Suppressor macrophage (primary cell): ENCODE results near the gene PLCH1.

Experiments
- DNase-seq, 4 experiments: peaks; one replicate each; pipeline ENCODE4 v3.0.0-alpha.2; 2020 to 2022
- total RNA-seq, 17 experiments: gene quantifications; one replicate each; lab custom pipeline; 2026; ENCODE audit warnings: mixed read lengths in 6 of 17, inconsistent platforms in 3 of 17; lab: John Stamatoyannopoulos, UW

Gene PLCH1
- total RNA-seq, result 0 to 2.6 (median 0) reads per million in 17 experiments

DNA sequence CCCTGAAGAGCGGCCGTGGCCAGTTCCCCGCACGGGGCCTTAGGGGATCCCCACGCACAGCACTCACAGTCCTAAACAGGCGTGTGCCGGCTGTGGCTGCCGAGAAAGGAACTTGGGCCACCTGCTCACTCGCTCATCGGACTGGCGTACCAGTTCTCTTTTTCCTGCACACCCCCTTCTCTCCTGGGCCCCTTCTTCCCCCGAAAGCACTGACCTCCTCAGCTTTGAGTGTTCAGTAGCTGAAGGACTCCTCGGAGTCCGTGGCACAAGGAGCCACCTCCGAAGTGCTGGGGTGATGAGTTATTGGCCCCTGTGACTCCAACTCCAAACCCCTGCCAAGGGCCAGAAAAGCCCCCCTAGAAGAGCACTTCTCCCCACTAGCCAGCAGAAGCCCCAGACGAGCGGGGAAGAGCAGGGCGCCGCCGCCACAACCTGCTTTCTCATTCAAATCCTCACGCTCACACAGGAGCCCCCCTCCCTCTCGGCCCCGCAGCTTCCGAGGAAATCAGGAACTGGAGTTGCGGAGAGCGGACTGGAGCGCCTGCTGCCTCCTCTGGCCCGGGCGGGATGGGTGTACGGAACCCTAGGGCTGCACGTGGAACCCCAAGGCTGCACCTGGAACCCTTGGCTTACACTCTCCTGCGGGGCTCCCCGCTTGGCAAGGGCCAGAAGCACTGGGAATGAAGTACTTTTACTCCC, at the start of gene PLCH1:
Gene PLCH1 (minus strand): TSS at position 446 of the 699 bp plus-strand sequence. CDS start 40,847 bp downstream, outside the sequence.
- peak; percentile 53 to 67 (median 60) for DNase-seq

DNA sequence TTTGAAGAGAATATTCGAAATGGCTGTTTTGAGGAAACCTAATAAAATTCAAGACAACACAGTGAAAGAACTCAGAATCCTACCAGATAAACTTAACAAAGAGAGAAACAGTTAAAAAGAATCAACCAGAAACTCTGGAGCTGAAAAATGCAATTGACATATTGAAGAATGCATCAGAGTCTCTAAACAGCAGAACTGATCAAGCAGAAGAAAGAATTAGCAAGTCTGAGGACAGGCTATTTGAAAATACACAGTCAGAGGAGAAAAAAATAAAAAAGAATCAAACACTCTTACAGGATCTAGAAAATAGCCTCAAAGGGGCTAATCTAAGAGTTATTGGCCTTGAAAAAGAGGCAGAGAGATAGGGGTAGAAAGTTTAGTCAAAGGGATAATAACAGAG, 47.7 kb upstream of the PLCH1 start:
- DNase-seq, result no peak

GRCh38 chr3:155791190-155791589, 46.3 kb upstream of the PLCH1 start:
- peak in 3 of 4 experiments; percentile 5 to 27 (median 10) for DNase-seq

DNA sequence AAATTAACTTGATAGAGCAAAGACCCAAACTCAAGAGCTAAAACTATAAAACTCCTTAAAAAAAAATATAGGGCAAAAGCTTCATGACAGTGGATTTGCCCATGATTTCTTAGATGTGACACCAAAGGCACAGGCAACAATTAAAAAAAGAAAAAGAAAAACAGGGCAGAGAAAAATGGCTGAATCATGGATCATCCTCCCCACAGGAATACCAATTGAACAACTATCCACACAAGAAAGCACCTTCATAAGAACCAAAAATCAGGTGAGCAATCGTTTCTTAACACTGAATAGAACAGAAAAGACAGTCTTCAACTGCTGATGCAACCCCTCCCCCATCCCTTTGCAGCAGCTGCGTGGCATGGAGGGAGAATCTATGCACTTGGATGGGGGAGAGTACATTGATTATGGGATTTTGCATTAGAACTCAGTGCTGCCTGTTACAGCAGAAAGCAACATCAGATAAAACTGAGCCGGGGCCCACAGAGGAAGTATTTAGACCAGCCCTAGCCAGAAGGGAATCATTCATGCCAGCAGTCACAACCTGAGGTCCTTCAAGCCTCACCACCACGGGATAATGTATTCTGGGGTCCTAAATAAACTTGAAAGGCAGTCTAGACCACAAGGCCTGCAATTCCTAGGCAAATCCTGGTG, 45.5 kb upstream of the PLCH1 start:
- DNase-seq, result no peak

DNA sequence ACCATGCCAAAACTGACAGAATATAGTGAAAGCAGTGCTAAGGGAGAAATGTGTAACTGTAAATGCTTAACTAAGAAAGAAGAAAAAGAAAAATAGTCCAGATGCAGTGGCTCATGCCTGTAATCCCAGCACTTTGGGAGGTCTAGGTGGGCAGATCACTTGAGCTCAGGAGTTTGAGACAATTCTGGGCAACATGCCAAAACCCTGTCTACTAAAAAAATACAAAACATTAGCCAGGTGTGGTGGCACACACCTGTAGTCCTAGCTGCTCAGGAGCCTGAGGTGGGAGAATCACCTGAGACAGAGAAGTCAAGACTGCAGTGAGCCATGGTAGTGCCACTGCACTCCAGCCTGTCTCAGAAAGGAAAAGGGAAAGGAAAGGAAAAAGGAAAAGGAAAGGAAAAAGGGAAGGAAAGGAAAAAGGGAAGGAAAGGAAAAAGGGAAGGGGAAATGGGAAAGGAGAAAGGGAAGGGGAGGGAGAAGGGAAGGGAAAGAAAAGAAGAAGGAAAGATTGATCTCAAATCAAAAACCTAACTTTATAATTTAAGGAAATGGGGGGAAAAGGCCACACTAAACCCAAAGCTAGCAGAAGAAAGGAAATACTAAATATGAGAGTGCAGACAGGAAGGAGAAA, 40.9 kb upstream of the PLCH1 start:
- no peak for DNase-seq

DNA sequence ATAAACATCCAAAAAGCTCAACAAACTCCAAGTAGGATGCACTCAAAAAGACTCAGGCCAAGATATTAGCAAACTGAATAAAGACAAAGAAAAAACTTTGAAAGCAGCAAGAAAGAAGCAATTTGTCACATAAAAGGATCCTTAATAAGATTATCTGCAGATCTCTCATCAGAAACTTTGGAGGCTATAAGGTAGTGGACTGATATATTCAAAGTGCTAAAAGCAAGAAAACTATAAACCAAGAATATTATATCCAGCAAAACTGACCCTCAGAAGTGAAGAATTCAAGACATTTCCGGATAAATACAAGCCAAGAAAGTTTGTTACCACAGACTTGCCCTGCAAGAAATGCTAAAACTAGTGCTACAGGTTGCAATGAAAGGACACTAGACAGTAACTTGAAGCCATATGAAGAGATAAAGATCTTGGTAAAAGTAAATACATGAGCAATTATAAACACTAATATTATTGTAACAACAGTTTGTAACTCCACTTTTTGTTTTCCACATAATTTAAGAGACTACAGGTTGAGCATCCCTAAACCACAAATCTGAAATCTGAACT, 37.6 kb upstream of the PLCH1 start:
- DNase-seq, result no peak

GRCh38 chr3:155780291-155780690, 35.4 kb upstream of the PLCH1 start:
- DNase-seq, result no peak

DNA sequence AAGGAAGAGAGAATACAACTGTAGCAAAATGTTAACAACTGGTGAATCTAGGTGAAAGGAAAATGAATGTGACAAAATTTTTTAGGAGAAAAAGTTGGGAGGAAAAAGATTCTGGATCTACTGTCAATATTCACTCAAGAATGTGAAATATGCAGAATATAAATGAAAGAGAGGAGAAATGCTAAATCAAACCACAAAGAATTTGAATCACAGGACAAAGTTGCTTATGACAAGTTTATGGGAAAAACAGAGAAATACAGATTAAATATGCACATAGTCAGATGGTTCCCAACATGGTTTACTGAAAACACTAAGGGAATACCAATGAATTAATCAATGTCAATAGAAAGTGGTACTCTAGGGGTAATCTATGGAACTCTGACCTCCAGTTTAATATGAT, 33.6 kb upstream of the PLCH1 start:
- DNase-seq, result no peak

- DNase-seq, result no peak
These were observed 27.9 kb upstream of the PLCH1 start for GRCh38 chr3:155772801-155773200.

DNA sequence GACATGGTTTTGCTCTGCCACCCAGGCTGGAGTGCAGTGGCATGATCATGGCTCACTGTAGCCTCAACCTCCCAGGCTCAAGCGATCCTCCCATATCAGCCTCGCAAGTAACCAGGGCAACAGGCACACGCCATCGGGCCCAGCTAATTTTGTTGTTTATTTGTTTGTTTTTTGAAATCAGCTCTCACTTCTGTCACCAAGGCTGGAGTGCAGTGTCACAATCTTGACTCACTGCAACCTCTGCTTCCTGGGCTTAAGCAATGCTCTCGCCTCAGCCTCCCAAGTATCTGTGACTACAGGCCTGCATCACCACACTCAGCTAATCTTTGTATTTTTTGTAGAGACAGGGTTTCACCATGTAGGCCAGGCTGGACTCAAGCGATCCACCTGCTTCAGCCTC, 26.3 kb upstream of the PLCH1 start:
- DNase-seq, result peak in 3 of 4 experiments; percentile 10 to 30 (median 25)

- no peak for DNase-seq
These were observed 21.3 kb upstream of the PLCH1 start for GRCh38 chr3:155766206-155766605.

DNA sequence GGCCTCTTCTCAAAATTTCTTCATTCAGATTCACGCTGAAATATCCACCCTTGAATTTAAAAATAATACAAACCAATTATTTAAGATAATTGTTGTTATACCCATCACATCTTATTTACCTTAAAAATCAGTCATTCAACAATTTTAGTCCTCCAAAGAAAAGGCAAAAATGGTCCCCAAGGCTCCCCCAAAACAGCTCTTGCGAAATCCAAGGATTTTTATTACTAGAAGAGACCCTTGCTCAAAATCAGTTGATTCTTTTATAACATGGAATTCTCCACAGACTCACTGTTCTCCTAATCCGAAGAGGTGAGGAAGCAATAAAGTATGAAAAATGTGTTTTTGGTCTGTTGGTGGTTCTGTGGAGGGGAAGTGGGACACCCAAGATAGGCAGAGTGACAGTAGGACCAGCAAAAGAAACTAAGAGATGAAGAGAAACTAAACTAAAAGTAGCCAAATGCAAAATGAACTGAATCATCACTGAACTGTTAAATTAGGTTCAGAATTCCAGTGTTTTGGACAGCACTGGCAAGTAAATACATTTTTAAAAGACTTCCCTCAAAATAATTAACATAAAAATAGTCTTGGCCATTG, 19.1 kb upstream of the PLCH1 start:
- no peak for DNase-seq

- no peak for DNase-seq
These were observed 15.8 kb upstream of the PLCH1 start for GRCh38 chr3:155760653-155761052.

DNA sequence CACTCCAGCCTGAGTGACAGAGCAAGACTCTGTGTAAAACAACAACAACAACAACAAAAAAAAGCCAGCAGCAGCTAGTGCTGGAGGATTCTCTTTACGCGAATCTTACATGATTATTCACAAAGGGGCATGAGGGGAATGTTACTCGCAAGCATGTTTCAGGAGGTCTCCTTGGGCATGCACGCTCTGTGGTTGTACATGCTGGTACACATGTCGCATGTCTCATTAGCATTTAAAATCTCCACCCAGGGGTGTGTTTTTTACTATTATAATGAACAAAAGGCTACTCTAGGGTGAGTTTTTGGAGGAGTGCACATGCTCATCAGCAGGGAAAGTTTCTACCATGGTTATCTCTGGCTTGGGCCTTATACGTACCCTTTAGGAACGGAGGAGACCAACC, 12.7 kb upstream of the PLCH1 start:
- no peak for DNase-seq

DNA sequence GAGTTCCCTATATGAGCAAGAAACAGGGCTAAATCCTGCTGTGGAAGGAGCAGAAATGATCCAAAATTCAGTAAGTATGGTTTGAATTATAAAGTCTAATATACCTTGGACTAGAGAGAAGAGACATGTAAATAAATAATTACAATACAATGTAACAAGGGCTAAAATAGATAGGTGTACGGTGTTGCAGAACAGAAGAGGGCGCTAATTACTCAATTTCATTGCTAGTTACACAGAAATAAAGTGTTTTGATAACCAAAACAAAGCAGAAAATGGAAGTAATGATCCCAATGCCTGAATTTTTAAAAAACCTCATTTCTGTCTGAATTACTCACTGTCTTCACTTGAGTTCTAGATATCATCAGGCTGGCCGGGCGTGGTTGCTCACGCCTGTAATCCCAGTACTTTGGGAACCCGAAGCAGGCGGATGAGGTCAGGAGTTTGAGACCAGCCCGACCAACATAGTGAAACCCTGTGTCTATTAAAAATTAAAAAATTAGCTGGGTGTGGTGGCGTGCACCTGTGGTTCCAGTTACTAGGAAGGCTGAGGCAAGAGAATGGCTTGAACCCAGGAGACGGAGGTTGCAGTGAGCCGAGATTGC, 8.3 kb upstream of the PLCH1 start:
- DNase-seq, result peak in 2 of 4 experiments; percentile 57 to 68

- no peak for DNase-seq
These were observed 3.9 kb upstream of the PLCH1 start for GRCh38 chr3:155748611-155749365.

- DNase-seq, result no peak
These were observed 3.0 kb upstream of the PLCH1 start for GRCh38 chr3:155747946-155748290.

GRCh38 chr3:155747286-155747945, 2.5 kb upstream of the PLCH1 start:
- DNase-seq, result no peak

DNA sequence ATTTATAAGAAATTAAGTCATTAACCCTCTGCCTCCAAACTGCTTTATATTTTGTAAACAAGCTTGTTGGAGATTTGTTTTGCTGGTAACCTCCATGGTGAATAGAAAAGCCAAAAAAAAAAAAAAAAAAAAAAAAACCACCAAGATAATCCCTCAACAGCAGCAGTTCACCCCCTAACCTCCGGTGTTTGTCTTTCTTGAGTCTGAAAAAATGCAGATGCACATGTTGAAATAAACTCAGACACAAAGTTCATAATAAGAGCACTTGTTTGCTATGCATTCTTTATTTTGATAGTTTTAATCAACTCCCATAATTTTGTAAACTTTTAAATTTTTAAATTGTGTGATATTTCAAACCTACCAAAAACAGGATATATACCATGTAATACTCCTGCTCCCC, 1.8 kb upstream of the PLCH1 start:
- DNase-seq, result no peak

DNA sequence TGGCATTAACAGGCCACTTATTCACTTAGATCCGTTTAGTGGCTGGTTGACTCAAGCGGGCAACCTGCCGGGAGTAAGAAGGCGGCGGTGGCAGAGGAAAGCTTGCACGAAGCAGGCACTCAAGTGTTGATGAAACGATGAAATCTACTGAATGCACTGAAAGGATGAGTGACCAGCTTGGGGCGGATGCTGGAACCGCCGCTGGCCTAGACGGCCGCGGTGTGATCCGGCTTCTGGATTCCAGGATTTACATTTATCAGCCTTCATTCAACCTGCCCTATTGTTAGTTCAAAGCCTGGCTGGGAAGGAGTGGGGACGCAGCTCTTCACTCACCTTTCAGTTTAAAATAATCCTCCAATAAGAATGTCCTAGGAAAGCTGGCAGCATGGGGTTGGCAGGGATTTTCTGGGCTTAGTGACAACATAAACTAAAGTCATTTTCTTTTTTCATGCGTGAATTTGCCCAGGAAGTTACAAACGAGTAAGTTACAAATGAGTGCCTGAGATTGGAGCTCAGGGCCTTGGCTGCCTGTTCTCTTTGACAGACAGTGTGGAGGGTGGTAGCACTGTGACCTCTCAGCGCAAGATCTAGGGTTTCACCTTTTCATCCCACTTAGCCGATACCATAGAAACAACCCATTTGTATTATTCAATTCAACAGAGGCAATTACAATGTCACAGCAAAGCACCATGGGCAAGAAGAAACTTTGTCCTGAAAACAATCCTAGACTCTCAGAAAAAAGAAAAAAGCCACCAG, 1.1 kb upstream of the PLCH1 start:
- DNase-seq, result peak in 2 of 4 experiments; percentile 4 to 7
